Gastrocnemius medialis (tissue), 4 donors: ENCODE measurements around the gene CNR1. TPM values are rescaled to one million over a fixed set of nuclear protein-coding genes. Genes with fewer than 3 reads are reported as not detected.

ENCODE experiments used
- ATAC-seq, 2 donors: fragments of 150-250 bp; one replicate each; pipeline ENCODE4 v1.9.1; 2016
- DNase-seq, 2 donors: peaks; one replicate each; pipeline ENCODE4 v3.0.0-alpha.2; 2019
- H3K27ac ChIP-seq, 4 donors: fragments of 200-600 bp; sonication (generic); 1 replicate in 1 of 4; 2 replicates in 3 of 4; pipeline ENCODE4 v1.5.1; 2016 to 2018; ENCODE audit warnings: mild to moderate bottlenecking in 2 of 4, moderate library complexity in 1 of 4
- H3K27me3 ChIP-seq, 3 donors: fragments of 200-600 bp; sonication (generic) in 2 of 3; 1 replicate in 1 of 3; 2 replicates in 2 of 3; pipeline versions ENCODE4 v1.5.1 to v1.6.0; 2016 to 2019; ENCODE audit warnings: mild to moderate bottlenecking in 1 of 3, moderate library complexity in 1 of 3
- H3K36me3 ChIP-seq, 2 donors: fragments of 200-600 bp; sonication (generic) in 1 of 2; one replicate each; pipeline ENCODE4 v1.5.1; 2017 to 2018
- H3K4me1 ChIP-seq, 2 donors: fragments of 200-600 bp; sonication (generic) in 1 of 2; one replicate each; pipeline ENCODE4 v1.5.1; 2016 to 2017; ENCODE audit warnings: mild to moderate bottlenecking in 2 of 2
- H3K4me3 ChIP-seq, 4 donors: fragments of 200-600 bp; sonication (generic) in 3 of 4; 1 replicate in 1 of 4; 2 replicates in 3 of 4; pipeline ENCODE4 v1.5.1; 2016 to 2019; ENCODE audit warnings: mild to moderate bottlenecking in 2 of 4
- H3K9me3 ChIP-seq, 3 donors: fragments of 200-600 bp; sonication (generic) in 2 of 3; 1 replicate in 1 of 3; 2 replicates in 2 of 3; pipeline ENCODE4 v1.5.1; 2016 to 2019
- CTCF ChIP-seq, 5 experiments: fragments of 450-650 bp in 3 of 5; fragments of 200-600 bp in 2 of 5; sonication (generic) in 2 of 5; IDR thresholded peaks in 4 of 5; conservative IDR thresholded peaks in 1 of 5; 1 replicate in 4 of 5; 2 replicates in 1 of 5; pipeline ENCODE4 v1.5.1; 2016 to 2019; ENCODE audit warnings: antibody characterized with exemption in 5 of 5, mild to moderate bottlenecking in 3 of 5, moderate library complexity in 3 of 5
- POLR2A ChIP-seq, 2 donors: fragments of 450-650 bp; IDR thresholded peaks; one replicate each; pipeline ENCODE4 v1.6.1; 2017; ENCODE audit warnings: antibody characterized with exemption in 2 of 2, mild to moderate bottlenecking in 2 of 2, moderate library complexity in 2 of 2
- in situ Hi-C, 4 donors: fragments of 200-750 bp; cut with MboI; loops; one replicate each; pipeline versions ENCODE4 v1.15.0 to v1.8.0; 2017; ENCODE audit warnings: low sequenced_read_pairs in 4 of 4
- intact Hi-C: fragments of 100-400 bp; cut with DNase I; formaldehyde crosslinking; loops from one replicate; pipeline ENCODE4 v1.15.1; 2023; ENCODE audit warnings: low total_unique reads
- total RNA-seq, 4 donors: library from RNA; depleted of rRNA; stranded (reverse); fragments of >200 nt; gene quantifications; one replicate each; pipeline versions ENCODE4 v1.1.0 to v1.2.3, GENCODE V29; 2016

The CNR1 gene
- total RNA-seq, 4 donors from 2014 or later: 4.9 to 9.4 (median 5.9) TPM

GRCh38 chr6:88133718-88134117 is 32.4 kb downstream of the CNR1 start:
- Histone ChIP-seq H3K4me1 (no peaks in the 10 kb centered on the region), H3K27me3 (no peaks in the 10 kb centered on the region), H3K9me3 (no peaks in the 10 kb centered on the region), H3K36me3 (no peaks in the 10 kb centered on the region), H3K27ac (no peak overlapping the region), H3K4me3 (no peak overlapping the region)
- DNase-seq (no peak), ATAC-seq (no peak)
- no peak for TF ChIP-seq CTCF (IDR thresholded peaks at IDR 0.05 in 4 of 5, conservative IDR thresholded peaks at IDR 0.05 in 1 of 5)
- no peak for TF ChIP-seq POLR2A (IDR thresholded peaks at IDR 0.05)
- in situ Hi-C loops (no loop called here), intact Hi-C loops (no loop called here)

- intact Hi-C loops: no loop called here
- no peak for ATAC-seq
- no peaks in the 10 kb centered on the region for H3K4me1 ChIP-seq
- in situ Hi-C loops: no loop called here
- H3K4me3 ChIP-seq: no peak overlapping the region
- H3K27me3 ChIP-seq: no peaks in the 10 kb centered on the region
- no peaks in the 10 kb centered on the region for H3K36me3 ChIP-seq
- no peak overlapping the region for H3K27ac ChIP-seq
- DNase-seq: no peak
- TF ChIP-seq CTCF (IDR thresholded peaks at IDR 0.05 in 4 of 5, conservative IDR thresholded peaks at IDR 0.05 in 1 of 5): no peak
- no peak for TF ChIP-seq POLR2A (IDR thresholded peaks at IDR 0.05)
- no peaks in the 10 kb centered on the region for H3K9me3 ChIP-seq
These were observed 41.1 kb downstream of the CNR1 start for GRCh38 chr6:88124925-88125557.

- Histone ChIP-seq H3K9me3 (no peaks in the 10 kb centered on the region), H3K27me3 (no peaks in the 10 kb centered on the region), H3K4me3 (no peak overlapping the region), H3K4me1 (no peaks in the 10 kb centered on the region), H3K27ac (no peak overlapping the region), H3K36me3 (no peaks in the 10 kb centered on the region)
- ATAC-seq (no peak), DNase-seq (no peak)
- in situ Hi-C loops: no loop called here
- no peak for TF ChIP-seq CTCF (IDR thresholded peaks at IDR 0.05 in 4 of 5, conservative IDR thresholded peaks at IDR 0.05 in 1 of 5)
- TF ChIP-seq POLR2A (IDR thresholded peaks at IDR 0.05): no peak
- intact Hi-C loops: no loop called here
These were observed 45.5 kb downstream of the CNR1 start for GRCh38 chr6:88120635-88121034.

- intact Hi-C loops: no loop called here
- ATAC-seq: no peak
- no peaks in the 10 kb centered on the region for H3K4me1 ChIP-seq
These were observed 46.4 kb downstream of the CNR1 start for GRCh38 chr6:88119769-88120168.

More at GRCh38 chr6:88119769-88120168, 46.4 kb downstream of the CNR1 start:
- no peak for TF ChIP-seq CTCF (IDR thresholded peaks at IDR 0.05 in 4 of 5, conservative IDR thresholded peaks at IDR 0.05 in 1 of 5)
- no peak for TF ChIP-seq POLR2A (IDR thresholded peaks at IDR 0.05)
- no peaks in the 10 kb centered on the region for H3K27me3 ChIP-seq
- H3K9me3 ChIP-seq: no peaks in the 10 kb centered on the region
- no peak for DNase-seq
- in situ Hi-C loops: no loop called here
- no peaks in the 10 kb centered on the region for H3K36me3 ChIP-seq
- H3K27ac ChIP-seq: no peak overlapping the region
- H3K4me3 ChIP-seq: no peak overlapping the region
